KMS-11 (cell line): ENCODE data around the gene RPS10.
"Not testable (repeated sequence)": the region's sequence is repeated elsewhere in the genome, so short reads cannot be mapped to it uniquely, and the experiment has no call there.

ENCODE experiments used
- H2AFZ ChIP-seq: fragments of 200-600 bp; sonication (generic); 2 replicates; pipeline ENCODE4 v1.6.1; 2016; ENCODE audit warnings: antibody characterized with exemption, mixed run types, low read depth
- H3K27ac ChIP-seq: fragments of 200-600 bp; sonication (generic); 2 replicates; pipeline ENCODE4 v1.6.1; 2016; ENCODE audit warnings: mild to moderate bottlenecking, mixed run types
- H3K27me3 ChIP-seq: fragments of 200-600 bp; sonication (generic); 2 replicates; pipeline ENCODE4 v1.6.1; 2017; ENCODE audit warnings: mild to moderate bottlenecking, low read depth, mixed run types, moderate library complexity; ENCODE audit not compliant: insufficient read depth
- H3K36me3 ChIP-seq: fragments of 200-600 bp; sonication (generic); 2 replicates; pipeline ENCODE4 v1.6.1; 2017; ENCODE audit warnings: mild to moderate bottlenecking, mixed run types; ENCODE audit not compliant: insufficient read depth
- H3K4me1 ChIP-seq: fragments of 200-600 bp; sonication (generic); 2 replicates; pipeline ENCODE4 v1.6.1; 2016; ENCODE audit warnings: mild to moderate bottlenecking, low read depth, mixed run types; ENCODE audit not compliant: poor library complexity, severe bottlenecking
- H3K4me2 ChIP-seq: fragments of 200-600 bp; sonication (generic); 2 replicates; pipeline ENCODE4 v1.7.0; 2016; ENCODE audit warnings: mild to moderate bottlenecking, mixed run types
- H3K4me3 ChIP-seq: fragments of 200-600 bp; sonication (generic); IDR thresholded peaks from 2 replicates; pipeline ENCODE4 v1.6.1; 2017; ENCODE audit warnings: low read depth, low read length, mixed read lengths; ENCODE audit not compliant: insufficient read depth
- H3K79me2 ChIP-seq: fragments of 200-600 bp; sonication (generic); 2 replicates; pipeline ENCODE4 v1.6.1; 2016; ENCODE audit warnings: low read depth, mixed run types; ENCODE audit not compliant: insufficient read depth
- H3K9ac ChIP-seq: fragments of 200-600 bp; sonication (generic); 2 replicates; pipeline ENCODE4 v1.6.1; 2016; ENCODE audit warnings: mild to moderate bottlenecking, mixed run types
- H4K20me1 ChIP-seq: fragments of 200-600 bp; sonication (generic); 2 replicates; pipeline ENCODE4 v1.6.1; 2016; ENCODE audit warnings: mild to moderate bottlenecking, mixed run types; ENCODE audit not compliant: insufficient read depth
- TF ChIP-seq, protein P1 (sequence below): fragments of 200-600 bp; sonication (generic); conservative IDR thresholded peaks from 2 replicates; pipeline ENCODE4 v1.6.1; 2017; ENCODE audit warnings: low read depth, mild to moderate bottlenecking, antibody characterized with exemption, low read length, moderate library complexity, mixed read lengths

Gene RPS10

DNA sequence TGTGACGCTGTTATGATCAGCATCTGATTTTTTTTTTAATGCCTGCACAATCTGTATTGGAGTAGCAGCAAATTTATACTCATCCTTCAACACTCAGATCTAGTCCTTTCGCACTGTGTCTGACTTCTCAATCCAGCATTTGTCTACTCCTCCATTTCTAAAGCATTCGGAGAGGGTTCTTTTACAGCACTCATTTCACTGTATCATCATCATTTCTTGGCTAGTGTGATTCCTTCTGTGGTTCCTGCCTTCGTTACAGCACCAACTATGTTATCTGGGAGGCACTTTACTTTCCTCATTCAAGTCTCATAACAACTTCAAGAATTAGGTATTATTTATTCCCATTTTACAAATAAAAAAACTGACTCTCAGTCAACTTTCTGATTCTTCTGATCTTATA lies 51.4 kb downstream of the RPS10 start:
- Histone ChIP-seq H4K20me1 (0 out of 2 replicates have a peak, but pooled peaks cover 7% of the 10 kb centered on the region), H3K27ac (no peak overlapping the region), H3K27me3 (no peaks in the 10 kb centered on the region)

DNA sequence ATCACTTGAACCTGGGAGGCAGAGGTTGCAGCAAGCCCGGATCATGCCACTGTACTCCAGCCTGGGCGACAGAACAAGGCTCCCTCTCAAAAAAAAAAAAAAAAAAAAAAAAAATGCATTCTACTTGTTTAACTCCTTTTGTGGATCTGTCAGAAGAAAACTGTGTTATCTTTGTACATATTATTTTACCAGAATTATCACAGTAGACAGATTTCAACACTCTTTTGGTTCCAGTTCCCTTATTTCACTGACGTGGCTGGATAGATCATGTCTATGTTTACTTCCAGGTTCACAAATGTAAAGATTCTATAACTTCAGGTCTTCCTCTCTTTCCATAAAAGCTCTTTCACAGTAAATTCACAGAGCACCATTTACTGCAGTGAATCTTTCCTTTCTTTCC lies 51.8 kb downstream of the RPS10 start:
- Histone ChIP-seq H3K4me3 (no peak overlapping the region), H3K27ac (no peak overlapping the region), H4K20me1 (0 out of 2 replicates have a peak, but pooled peaks cover 7% of the 10 kb centered on the region), H3K27me3 (no peaks in the 10 kb centered on the region), H3K79me2 (peaks cover 65% of the 10 kb centered on the region), H3K4me1 (no peaks in the 10 kb centered on the region), H2AFZ (no peak overlapping the region), H3K9ac (no peak overlapping the region), H3K4me2 (no peak overlapping the region), H3K36me3 (no peaks in the 10 kb centered on the region)
- TF ChIP-seq, protein P1, sequence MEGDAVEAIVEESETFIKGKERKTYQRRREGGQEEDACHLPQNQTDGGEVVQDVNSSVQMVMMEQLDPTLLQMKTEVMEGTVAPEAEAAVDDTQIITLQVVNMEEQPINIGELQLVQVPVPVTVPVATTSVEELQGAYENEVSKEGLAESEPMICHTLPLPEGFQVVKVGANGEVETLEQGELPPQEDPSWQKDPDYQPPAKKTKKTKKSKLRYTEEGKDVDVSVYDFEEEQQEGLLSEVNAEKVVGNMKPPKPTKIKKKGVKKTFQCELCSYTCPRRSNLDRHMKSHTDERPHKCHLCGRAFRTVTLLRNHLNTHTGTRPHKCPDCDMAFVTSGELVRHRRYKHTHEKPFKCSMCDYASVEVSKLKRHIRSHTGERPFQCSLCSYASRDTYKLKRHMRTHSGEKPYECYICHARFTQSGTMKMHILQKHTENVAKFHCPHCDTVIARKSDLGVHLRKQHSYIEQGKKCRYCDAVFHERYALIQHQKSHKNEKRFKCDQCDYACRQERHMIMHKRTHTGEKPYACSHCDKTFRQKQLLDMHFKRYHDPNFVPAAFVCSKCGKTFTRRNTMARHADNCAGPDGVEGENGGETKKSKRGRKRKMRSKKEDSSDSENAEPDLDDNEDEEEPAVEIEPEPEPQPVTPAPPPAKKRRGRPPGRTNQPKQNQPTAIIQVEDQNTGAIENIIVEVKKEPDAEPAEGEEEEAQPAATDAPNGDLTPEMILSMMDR, result no peak

More for the DNA sequence above, 51.4 kb downstream of the RPS10 start:
- H3K9ac ChIP-seq, result no peak overlapping the region
- H3K4me1 ChIP-seq, result no peaks in the 10 kb centered on the region
- H3K4me3 ChIP-seq, result no peak overlapping the region
- no peak overlapping the region for H2AFZ ChIP-seq
- H3K79me2 ChIP-seq, result peaks cover 64% of the 10 kb centered on the region
- H3K36me3 ChIP-seq, result no peaks in the 10 kb centered on the region
- TF ChIP-seq, protein P1, result no peak
- H3K4me2 ChIP-seq, result no peak overlapping the region

DNA sequence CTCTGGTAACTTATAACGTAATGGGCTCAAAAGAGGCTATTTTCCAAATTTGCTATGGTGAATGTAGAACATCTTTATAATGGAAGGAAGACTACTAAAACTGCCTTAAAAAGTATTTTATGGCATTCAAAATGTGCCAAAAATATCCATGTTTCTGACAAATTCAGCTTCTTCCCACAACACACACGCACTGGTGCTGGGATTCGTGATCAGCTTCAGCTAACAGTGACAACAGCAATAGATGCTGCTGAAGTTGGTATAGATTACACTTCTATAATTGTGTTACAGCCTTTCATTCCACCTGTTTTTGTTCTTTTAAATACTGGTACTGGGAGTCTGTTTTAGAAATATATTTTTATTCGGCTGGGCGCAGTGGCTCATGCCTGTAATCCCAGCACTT lies 52.4 kb downstream of the RPS10 start:
- TF ChIP-seq, protein P1, result no peak
- Histone ChIP-seq H3K4me2 (no peak overlapping the region), H3K36me3 (no peaks in the 10 kb centered on the region), H3K4me3 (no peak overlapping the region), H3K27me3 (no peaks in the 10 kb centered on the region), H3K9ac (no peak overlapping the region), H2AFZ (no peak overlapping the region), H3K4me1 (no peaks in the 10 kb centered on the region), H4K20me1 (0 out of 2 replicates have a peak, but pooled peaks cover 7% of the 10 kb centered on the region), H3K27ac (no peak overlapping the region), H3K79me2 (peaks cover 65% of the 10 kb centered on the region)

DNA sequence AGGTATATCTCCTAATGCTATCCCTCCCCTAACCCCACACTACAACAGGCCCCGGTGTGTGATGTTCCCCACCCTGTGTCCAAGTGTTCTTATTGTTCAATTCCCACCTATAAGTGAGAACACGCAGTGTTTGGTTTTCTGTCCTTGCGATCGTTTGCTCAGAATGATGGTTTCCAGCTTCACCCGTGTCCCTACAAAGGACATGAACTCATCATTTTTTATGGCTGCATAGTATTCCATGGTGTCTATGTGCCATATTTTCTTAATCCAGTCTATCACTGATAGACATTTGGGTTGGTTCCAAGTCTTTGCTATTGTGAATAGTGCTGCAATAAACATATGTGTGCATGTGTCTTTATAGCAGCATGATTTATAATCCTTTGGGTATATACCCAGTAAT lies 54.0 kb downstream of the RPS10 start:
- not testable (repeated sequence) for H3K4me1 ChIP-seq, H3K4me2 ChIP-seq, H3K27ac ChIP-seq, H3K27me3 ChIP-seq, H3K9ac ChIP-seq, H3K4me3 ChIP-seq, H2AFZ ChIP-seq, H4K20me1 ChIP-seq, H3K36me3 ChIP-seq
- H3K79me2 ChIP-seq, result peaks cover 59% of the 10 kb centered on the region

DNA sequence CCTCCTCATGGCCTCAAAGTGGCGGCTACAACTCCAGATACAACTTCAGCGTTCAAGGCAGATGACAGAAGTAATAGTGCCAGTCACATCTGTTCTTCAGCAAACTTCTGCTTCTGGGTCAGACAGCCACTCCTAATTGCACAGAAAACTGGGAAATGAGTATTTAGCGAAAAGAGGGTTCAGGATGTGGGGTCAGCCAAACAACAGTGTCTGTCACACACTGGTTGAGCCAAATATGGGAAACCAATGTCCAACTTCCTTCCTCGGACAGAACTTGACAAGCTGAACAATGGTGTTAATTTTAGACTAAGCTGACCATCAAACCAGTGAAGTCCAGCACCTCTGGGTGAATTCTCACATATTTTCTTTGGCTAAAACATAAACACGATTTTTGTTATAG lies 55.5 kb downstream of the RPS10 start:
- Histone ChIP-seq H3K9ac (no peak overlapping the region), H3K4me1 (no peaks in the 10 kb centered on the region), H3K79me2 (peaks cover 49% of the 10 kb centered on the region; the same call in 1 of the 2 replicates)

More for the DNA sequence above, 55.5 kb downstream of the RPS10 start:
- no peak overlapping the region for H3K4me3 ChIP-seq
- H3K27me3 ChIP-seq, result no peaks in the 10 kb centered on the region
- H3K4me2 ChIP-seq, result no peak overlapping the region
- TF ChIP-seq, protein P1, result no peak
- H3K36me3 ChIP-seq, result no peaks in the 10 kb centered on the region
- 0 out of 2 replicates have a peak, but pooled peaks cover 3% of the 10 kb centered on the region for H4K20me1 ChIP-seq
- no peak overlapping the region for H3K27ac ChIP-seq
- H2AFZ ChIP-seq, result no peak overlapping the region
